ENCODE measurements around the gene UBE2L6.

The UBE2L6 gene

GRCh38 chr11:57567515-57568329 lies at the start of gene UBE2L6:
UBE2L6 (minus strand) TSS chr11:57567672; CDS start chr11:57567611, 61 bp downstream.
- TF ChIP-seq TAF1 (IDR thresholded peaks at IDR 0.05; ENCODE audit: low read depth) = 0 out of 2 replicates have a peak, but pooled peaks have one; percentile 28
- no peak for TF ChIP-seq CEBPB (IDR thresholded peaks at IDR 0.05)
- no peak for TF ChIP-seq NFIC (IDR thresholded peaks at IDR 0.05)
- no peak for TF ChIP-seq TEAD4 (IDR thresholded peaks at IDR 0.05)
- 0 out of 2 replicates have a peak, but pooled peaks have one; percentile 19 for TF ChIP-seq EGR1 (IDR thresholded peaks at IDR 0.05)
- TF ChIP-seq EP300 (IDR thresholded peaks at IDR 0.05; ENCODE audit: borderline replicate concordance) = no peak
- TF ChIP-seq TCF12 (IDR thresholded peaks at IDR 0.05; ENCODE audit: low read depth) = no peak
- TF ChIP-seq, protein P1, sequence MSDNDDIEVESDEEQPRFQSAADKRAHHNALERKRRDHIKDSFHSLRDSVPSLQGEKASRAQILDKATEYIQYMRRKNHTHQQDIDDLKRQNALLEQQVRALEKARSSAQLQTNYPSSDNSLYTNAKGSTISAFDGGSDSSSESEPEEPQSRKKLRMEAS (IDR thresholded peaks at IDR 0.05) = peak; percentile 53
- no peak for TF ChIP-seq ZBTB7A (IDR thresholded peaks at IDR 0.05; ENCODE audit: low read depth)
- no peak for TF ChIP-seq YY1 (IDR thresholded peaks at IDR 0.05; ENCODE audit: low read depth)
- no peak for TF ChIP-seq RAD21 (IDR thresholded peaks at IDR 0.05; ENCODE audit: low read depth)
- TF ChIP-seq FOXM1 (IDR thresholded peaks at IDR 0.05; ENCODE audit: borderline replicate concordance, low read depth) = no peak

DNA sequence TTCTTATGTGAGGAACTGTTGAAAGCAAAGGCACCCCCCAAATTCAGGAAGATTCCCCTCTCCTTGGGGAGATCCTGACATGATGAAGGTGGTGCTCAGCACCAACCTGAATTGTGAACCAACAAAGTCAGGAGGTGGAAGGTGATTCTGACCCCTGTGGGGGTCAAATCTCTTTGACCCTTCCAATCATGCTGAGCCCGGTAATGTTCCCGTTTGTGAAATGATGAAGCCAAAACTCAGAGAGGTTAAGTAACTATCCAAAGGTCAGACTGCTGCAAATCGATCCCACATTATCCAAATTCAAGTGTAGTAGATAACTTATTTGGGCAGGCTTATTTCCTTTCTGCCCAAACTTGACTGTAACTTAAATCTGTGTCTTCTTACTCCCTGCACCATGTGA lies 49.1 kb upstream of the UBE2L6 start:
- TF ChIP-seq, protein P2, sequence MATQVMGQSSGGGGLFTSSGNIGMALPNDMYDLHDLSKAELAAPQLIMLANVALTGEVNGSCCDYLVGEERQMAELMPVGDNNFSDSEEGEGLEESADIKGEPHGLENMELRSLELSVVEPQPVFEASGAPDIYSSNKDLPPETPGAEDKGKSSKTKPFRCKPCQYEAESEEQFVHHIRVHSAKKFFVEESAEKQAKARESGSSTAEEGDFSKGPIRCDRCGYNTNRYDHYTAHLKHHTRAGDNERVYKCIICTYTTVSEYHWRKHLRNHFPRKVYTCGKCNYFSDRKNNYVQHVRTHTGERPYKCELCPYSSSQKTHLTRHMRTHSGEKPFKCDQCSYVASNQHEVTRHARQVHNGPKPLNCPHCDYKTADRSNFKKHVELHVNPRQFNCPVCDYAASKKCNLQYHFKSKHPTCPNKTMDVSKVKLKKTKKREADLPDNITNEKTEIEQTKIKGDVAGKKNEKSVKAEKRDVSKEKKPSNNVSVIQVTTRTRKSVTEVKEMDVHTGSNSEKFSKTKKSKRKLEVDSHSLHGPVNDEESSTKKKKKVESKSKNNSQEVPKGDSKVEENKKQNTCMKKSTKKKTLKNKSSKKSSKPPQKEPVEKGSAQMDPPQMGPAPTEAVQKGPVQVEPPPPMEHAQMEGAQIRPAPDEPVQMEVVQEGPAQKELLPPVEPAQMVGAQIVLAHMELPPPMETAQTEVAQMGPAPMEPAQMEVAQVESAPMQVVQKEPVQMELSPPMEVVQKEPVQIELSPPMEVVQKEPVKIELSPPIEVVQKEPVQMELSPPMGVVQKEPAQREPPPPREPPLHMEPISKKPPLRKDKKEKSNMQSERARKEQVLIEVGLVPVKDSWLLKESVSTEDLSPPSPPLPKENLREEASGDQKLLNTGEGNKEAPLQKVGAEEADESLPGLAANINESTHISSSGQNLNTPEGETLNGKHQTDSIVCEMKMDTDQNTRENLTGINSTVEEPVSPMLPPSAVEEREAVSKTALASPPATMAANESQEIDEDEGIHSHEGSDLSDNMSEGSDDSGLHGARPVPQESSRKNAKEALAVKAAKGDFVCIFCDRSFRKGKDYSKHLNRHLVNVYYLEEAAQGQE (IDR thresholded peaks at IDR 0.05; ENCODE audit: low read depth) = no peak
- TF ChIP-seq ZBTB7A (IDR thresholded peaks at IDR 0.05; ENCODE audit: low read depth) (no peak), EP300 (IDR thresholded peaks at IDR 0.05; ENCODE audit: borderline replicate concordance) (no peak), USF1 (IDR thresholded peaks at IDR 0.05) (no peak), FOXM1 (IDR thresholded peaks at IDR 0.05; ENCODE audit: borderline replicate concordance, low read depth) (no peak), CEBPB (IDR thresholded peaks at IDR 0.05) (no peak), RAD21 (IDR thresholded peaks at IDR 0.05; ENCODE audit: low read depth) (no peak), TEAD4 (IDR thresholded peaks at IDR 0.05) (no peak), YY1 (IDR thresholded peaks at IDR 0.05; ENCODE audit: low read depth) (no peak), EGR1 (IDR thresholded peaks at IDR 0.05) (no peak), CREB1 (IDR thresholded peaks at IDR 0.05; ENCODE audit: low read depth) (no peak), TAF1 (IDR thresholded peaks at IDR 0.05; ENCODE audit: low read depth) (no peak), TCF12 (IDR thresholded peaks at IDR 0.05; ENCODE audit: low read depth) (no peak)
- TF ChIP-seq, protein P1 (IDR thresholded peaks at IDR 0.05) = no peak

GRCh38 chr11:57615308-57615707 lies 47.8 kb upstream of the UBE2L6 start:
- TF ChIP-seq CEBPB (IDR thresholded peaks at IDR 0.05) = no peak
- no peak for TF ChIP-seq USF1 (IDR thresholded peaks at IDR 0.05)
- TF ChIP-seq EP300 (IDR thresholded peaks at IDR 0.05; ENCODE audit: borderline replicate concordance) = no peak
- no peak for TF ChIP-seq FOXM1 (IDR thresholded peaks at IDR 0.05; ENCODE audit: borderline replicate concordance, low read depth)
- no peak for TF ChIP-seq TCF12 (IDR thresholded peaks at IDR 0.05; ENCODE audit: low read depth)
- no peak for TF ChIP-seq CREB1 (IDR thresholded peaks at IDR 0.05; ENCODE audit: low read depth)
- no peak for TF ChIP-seq TEAD4 (IDR thresholded peaks at IDR 0.05)
- TF ChIP-seq, protein P1 (IDR thresholded peaks at IDR 0.05) = no peak
- TF ChIP-seq EGR1 (IDR thresholded peaks at IDR 0.05) = no peak
- TF ChIP-seq, protein P2 (IDR thresholded peaks at IDR 0.05; ENCODE audit: low read depth) = no peak
- TF ChIP-seq ZBTB7A (IDR thresholded peaks at IDR 0.05; ENCODE audit: low read depth) = no peak
- no peak for TF ChIP-seq YY1 (IDR thresholded peaks at IDR 0.05; ENCODE audit: low read depth)
- no peak for TF ChIP-seq NFIC (IDR thresholded peaks at IDR 0.05)
- TF ChIP-seq RAD21 (IDR thresholded peaks at IDR 0.05; ENCODE audit: low read depth) = no peak
- no peak for TF ChIP-seq TAF1 (IDR thresholded peaks at IDR 0.05; ENCODE audit: low read depth)

DNA sequence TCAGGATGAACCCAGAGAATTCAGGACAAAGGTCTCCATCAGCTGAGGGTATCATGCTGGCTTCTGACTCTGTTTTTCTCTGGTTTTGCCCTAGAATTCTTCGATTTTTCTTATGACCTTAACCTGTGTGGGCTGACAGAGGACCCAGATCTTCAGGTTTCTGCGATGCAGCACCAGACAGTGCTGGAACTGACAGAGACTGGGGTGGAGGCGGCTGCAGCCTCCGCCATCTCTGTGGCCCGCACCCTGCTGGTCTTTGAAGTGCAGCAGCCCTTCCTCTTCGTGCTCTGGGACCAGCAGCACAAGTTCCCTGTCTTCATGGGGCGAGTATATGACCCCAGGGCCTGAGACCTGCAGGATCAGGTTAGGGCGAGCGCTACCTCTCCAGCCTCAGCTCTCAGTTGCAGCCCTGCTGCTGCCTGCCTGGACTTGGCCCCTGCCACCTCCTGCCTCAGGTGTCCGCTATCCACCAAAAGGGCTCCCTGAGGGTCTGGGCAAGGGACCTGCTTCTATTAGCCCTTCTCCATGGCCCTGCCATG lies 46.8 kb upstream of the UBE2L6 start:
- no peak for TF ChIP-seq FOXM1 (IDR thresholded peaks at IDR 0.05; ENCODE audit: borderline replicate concordance, low read depth)
- TF ChIP-seq, protein P1 (IDR thresholded peaks at IDR 0.05) = no peak
- TF ChIP-seq RAD21 (IDR thresholded peaks at IDR 0.05; ENCODE audit: low read depth) = no peak
- no peak for TF ChIP-seq CEBPB (IDR thresholded peaks at IDR 0.05)
- no peak for TF ChIP-seq EGR1 (IDR thresholded peaks at IDR 0.05)
- TF ChIP-seq NFIC (IDR thresholded peaks at IDR 0.05) = no peak
- TF ChIP-seq EP300 (IDR thresholded peaks at IDR 0.05; ENCODE audit: borderline replicate concordance) = no peak
- no peak for TF ChIP-seq CREB1 (IDR thresholded peaks at IDR 0.05; ENCODE audit: low read depth)
- TF ChIP-seq TCF12 (IDR thresholded peaks at IDR 0.05; ENCODE audit: low read depth) = no peak
- TF ChIP-seq, protein P2 (IDR thresholded peaks at IDR 0.05; ENCODE audit: low read depth) = no peak
- TF ChIP-seq USF1 (IDR thresholded peaks at IDR 0.05) = no peak
- no peak for TF ChIP-seq YY1 (IDR thresholded peaks at IDR 0.05; ENCODE audit: low read depth)
- no peak for TF ChIP-seq TAF1 (IDR thresholded peaks at IDR 0.05; ENCODE audit: low read depth)
